ENCODE data around the gene DNAH7.

GRCh38 chr2:195711478-195711877 lies 357.2 kb downstream of the DNAH7 start:
- TF ChIP-seq CTCF (IDR thresholded peaks at IDR 0.05) (no peak), POLR2A (IDR thresholded peaks at IDR 0.05) (no peak)
